HL-60/S4 (cell line): ENCODE measurements around the gene PLXNB1.

Source experiments
- in situ Hi-C: fragments of 300-500 bp; cut with MboI; formaldehyde crosslinking; loops from 2 replicates; pipeline ENCODE4 v1.14.3; 2022; ENCODE audit warnings: low sequenced_read_pairs

PLXNB1 gene

GRCh38 chr3:48434591-48435222, 4.8 kb upstream of the PLXNB1 start:
- in situ Hi-C loops = loop anchor here (10.0 kb wide), 1 partner anchor 160 kb away; no protein-coding TSS in a partner anchor

- in situ Hi-C loops = loop anchor here (10.0 kb wide), 1 partner anchor 159 kb away; no protein-coding TSS in a partner anchor
Observed at GRCh38 chr3:48433472-48434118, 3.7 kb upstream of the PLXNB1 start.

- in situ Hi-C loops = loop anchor here (10.0 kb wide), 1 partner anchor 158 kb away; no protein-coding TSS in a partner anchor
Observed at GRCh38 chr3:48432411-48433371, 2.8 kb upstream of the PLXNB1 start.

- in situ Hi-C loops = loop anchor here (10.0 kb wide), 1 partner anchor 157 kb away; no protein-coding TSS in a partner anchor
Observed at GRCh38 chr3:48431224-48432029, 1.5 kb upstream of the PLXNB1 start.

DNA sequence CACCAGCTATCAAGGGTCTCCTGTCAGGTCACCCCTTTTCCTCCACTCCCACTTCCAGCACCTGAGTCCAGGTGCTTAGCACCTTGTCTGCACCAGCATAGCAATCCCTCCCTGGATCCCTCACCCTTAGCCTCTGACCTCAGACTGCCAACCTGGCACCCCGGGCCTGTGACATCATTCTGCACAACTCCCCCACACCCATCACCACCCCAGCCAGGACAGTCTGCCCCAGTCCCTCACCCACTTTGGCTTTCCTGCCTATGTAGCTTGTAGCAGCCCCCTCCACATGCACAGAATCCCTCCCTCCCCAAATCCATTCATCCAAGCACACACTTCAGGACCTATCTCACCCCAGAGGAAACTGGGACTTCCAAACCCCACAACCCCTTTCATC, 819 bp upstream of the PLXNB1 start:
- in situ Hi-C loops = loop anchor here (10.0 kb wide), 1 partner anchor 156 kb away; no protein-coding TSS in a partner anchor

DNA sequence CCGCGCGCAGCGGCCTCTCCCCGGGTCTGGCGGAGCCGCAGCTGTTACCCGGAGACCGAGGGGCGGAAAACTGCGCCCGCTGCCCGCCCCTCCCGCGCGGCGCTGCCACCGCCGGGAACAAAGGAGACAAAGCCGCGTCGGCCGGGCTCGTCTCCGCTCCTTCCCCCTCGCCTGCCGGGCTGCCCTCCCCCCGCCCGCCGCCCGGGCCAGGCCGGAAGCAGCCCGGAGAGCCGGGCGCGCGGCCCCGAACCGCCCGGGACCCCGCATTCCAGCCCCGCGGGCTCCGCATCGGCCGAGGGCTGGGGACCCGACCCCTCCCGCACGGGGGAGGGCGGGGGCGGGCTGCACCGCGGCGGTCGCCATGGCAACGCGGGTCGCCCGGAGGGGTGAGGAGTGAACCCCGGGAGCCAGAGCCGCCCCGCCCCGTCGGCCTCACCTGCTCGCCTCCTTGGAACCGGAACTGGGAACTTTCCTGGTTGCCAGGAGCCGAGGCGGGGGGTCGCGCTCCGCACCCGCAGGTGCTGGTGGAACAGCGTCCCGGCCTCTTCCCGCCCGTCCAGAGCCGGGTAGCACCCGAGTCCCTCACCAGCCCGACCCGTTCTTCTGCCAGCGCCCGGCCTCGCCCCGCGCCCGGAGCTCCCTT, 448 bp downstream of the PLXNB1 start:
- in situ Hi-C loops = no loop called here

DNA sequence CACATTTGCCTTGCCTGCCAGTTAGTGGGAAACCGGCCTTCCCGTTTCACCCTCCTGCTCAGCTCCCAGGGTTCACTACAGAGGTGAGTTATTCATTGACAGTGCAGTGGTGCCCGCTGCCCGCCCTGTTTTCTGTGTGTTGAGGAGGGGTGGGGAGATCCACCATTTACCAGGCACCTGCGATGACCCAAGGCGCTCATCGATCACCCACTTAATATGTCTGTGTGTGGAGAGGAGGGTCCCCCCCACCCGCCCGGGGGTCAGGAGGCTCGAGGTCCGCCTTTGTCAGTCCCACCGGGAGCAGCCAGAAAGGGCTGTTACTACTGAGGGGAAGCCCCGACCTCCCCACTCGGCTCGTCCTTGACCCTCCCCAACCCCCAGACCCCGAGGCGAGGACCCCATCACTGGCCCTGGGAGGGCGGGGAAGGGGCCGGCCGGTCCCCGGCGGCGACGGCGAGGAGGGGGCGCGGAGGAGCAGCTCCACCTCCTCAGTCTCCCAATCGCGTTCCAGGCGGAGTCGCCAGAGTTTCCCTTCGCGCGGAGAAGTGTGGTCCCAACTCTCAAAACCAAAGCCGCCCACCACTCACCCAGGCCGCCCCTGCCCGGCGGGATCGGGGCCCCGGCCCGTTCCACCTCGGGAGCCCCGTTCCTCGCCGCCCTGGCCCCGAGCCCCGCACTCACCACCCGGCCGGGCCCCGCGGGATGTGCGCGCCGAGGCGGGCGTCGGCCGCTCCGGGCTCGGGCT, 1.1 kb downstream of the PLXNB1 start:
- in situ Hi-C loops = no loop called here

- in situ Hi-C loops = no loop called here
Observed at GRCh38 chr3:48428088-48428571, 1.8 kb downstream of the PLXNB1 start.

- in situ Hi-C loops = no loop called here
Observed at GRCh38 chr3:48427630-48427962, 2.3 kb downstream of the PLXNB1 start.

DNA sequence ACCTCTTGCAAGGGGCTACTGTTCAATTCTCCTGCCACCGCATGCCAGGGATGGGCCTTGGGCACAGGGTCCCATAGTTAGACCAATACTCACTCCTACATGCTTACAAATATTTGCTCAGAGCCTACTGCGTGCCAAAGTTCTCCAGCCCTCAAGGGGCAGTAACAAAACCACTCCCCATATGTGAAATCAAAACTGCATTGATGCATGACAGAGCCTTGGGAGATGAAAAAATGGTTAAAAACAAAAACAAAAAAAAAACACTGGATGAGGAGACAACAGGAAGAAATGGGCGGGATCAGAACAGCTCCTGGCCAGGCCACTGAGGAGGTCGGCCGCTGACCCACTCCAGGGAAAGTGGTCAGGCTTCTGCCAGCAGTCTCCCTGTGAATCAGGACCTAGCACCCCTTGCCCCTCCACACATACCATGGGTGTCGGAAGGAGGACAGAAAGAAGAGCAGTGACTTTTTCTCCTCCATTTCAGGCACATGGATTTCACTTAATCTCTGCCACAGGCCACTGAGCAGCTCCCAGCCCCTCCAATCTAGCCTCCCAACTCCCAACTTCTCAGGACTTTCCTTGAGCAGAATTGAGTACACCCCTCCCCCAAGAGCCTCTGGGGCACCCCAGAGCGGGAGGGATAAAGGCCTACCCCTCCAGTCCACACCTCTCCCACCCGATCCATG, 2.8 kb downstream of the PLXNB1 start:
- in situ Hi-C loops = no loop called here

- in situ Hi-C loops = no loop called here
Observed at GRCh38 chr3:48426401-48426909, 3.4 kb downstream of the PLXNB1 start.

GRCh38 chr3:48425281-48425812, 4.5 kb downstream of the PLXNB1 start:
- in situ Hi-C loops = no loop called here

- in situ Hi-C loops = no loop called here
Observed at GRCh38 chr3:48423883-48424695, 5.8 kb downstream of the PLXNB1 start.

DNA sequence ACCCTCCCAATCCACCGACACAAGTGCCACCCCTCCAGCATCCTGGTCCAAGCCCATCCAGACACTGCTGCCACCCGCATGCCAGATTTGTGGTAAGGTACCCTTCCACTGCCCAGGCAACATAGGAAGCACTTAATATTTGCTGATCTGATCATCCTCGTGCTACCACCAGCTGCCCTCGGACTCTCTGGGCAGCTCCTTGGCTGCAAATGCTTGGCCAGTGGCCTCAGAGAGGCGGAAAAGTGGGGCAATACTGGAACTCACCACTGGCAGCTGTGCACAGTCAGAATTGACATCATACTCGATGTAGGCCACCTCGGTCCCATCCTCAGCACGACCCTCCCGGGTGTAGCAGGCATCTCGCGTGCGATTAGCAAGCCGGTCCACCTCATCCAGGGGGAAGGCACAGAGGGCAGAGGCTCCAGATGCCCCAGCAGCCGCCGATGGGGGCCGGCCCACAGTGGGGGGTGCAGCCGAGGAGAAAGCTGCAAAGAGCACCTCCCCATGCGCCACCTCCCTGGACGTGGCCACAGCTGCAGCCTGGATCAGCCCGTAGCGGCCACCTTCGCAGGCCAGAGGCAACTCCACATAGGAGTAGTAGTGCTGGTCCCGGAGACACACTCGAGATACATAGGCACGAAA, 6.5 kb downstream of the PLXNB1 start:
- in situ Hi-C loops = no loop called here

GRCh38 chr3:48422681-48423080, 7.2 kb downstream of the PLXNB1 start:
- in situ Hi-C loops = no loop called here

- in situ Hi-C loops = no loop called here
Observed at GRCh38 chr3:48422272-48422671, 7.6 kb downstream of the PLXNB1 start.

- in situ Hi-C loops = no loop called here
Observed at GRCh38 chr3:48420561-48420960, 9.3 kb downstream of the PLXNB1 start.
